Neural cell (in vitro differentiated cells): ENCODE results near the gene MED22. TPM values are rescaled to one million over a fixed set of nuclear protein-coding genes. Genes with fewer than 3 reads are reported as not detected.

Experiments
- H2AFZ ChIP-seq: fragments of 200-600, 300-800 bp; sonication (generic), shearing (Covaris generic); 2 replicates; pipeline ENCODE4 v1.6.0; 2014; ENCODE audit warnings: low read depth, mild to moderate bottlenecking, antibody characterized with exemption, low read length, moderate library complexity
- H3F3A ChIP-seq: fragments of 200-600 bp; shearing (Covaris generic); 2 replicates; pipeline ENCODE4 v1.6.1; 2016; ENCODE audit warnings: mild to moderate bottlenecking, moderate library complexity, mixed read lengths, antibody characterized with exemption, low read length; ENCODE audit not compliant: insufficient read depth, poor library complexity, severe bottlenecking
- H3K27ac ChIP-seq: fragments of 200-600, 300-800 bp; sonication (generic), shearing (Covaris generic); 2 replicates; pipeline ENCODE4 v1.5.1; 2014; ENCODE audit warnings: mild to moderate bottlenecking, low read length, moderate library complexity
- H3K27me3 ChIP-seq: fragments of 300-800, 200-600 bp; sonication (generic), shearing (Covaris generic); 2 replicates; pipeline ENCODE4 v1.6.0; 2014; ENCODE audit warnings: mild to moderate bottlenecking, low read depth, low read length, moderate library complexity; ENCODE audit not compliant: insufficient read depth
- H3K36me3 ChIP-seq: fragments of 300-800, 200-600 bp; sonication (generic), shearing (Covaris generic); 2 replicates; pipeline ENCODE4 v1.5.1; 2014; ENCODE audit warnings: mild to moderate bottlenecking, antibody characterized with exemption, low read length, moderate library complexity; ENCODE audit not compliant: insufficient read depth
- H3K4me2 ChIP-seq: fragments of 300-800, 200-600 bp; sonication (generic), shearing (Covaris generic); 2 replicates; pipeline ENCODE4 v1.6.0; 2014; ENCODE audit warnings: mild to moderate bottlenecking, low read length
- H3K4me3 ChIP-seq: fragments of 300-800, 200-600 bp; sonication (generic), shearing (Covaris generic); 2 replicates; pipeline ENCODE4 v1.5.1; 2014; ENCODE audit warnings: mild to moderate bottlenecking, low read length, moderate library complexity
- H3K79me2 ChIP-seq: fragments of 200-600 bp; shearing (Covaris generic); replicated peaks from 2 replicates; pipeline ENCODE4 v1.6.0; 2014; ENCODE audit warnings: mild to moderate bottlenecking, low read length, moderate library complexity; ENCODE audit not compliant: insufficient read depth
- H3K9ac ChIP-seq: fragments of 300-800, 200-600 bp; sonication (generic), shearing (Covaris generic); 2 replicates; pipeline ENCODE4 v1.6.1; 2016; ENCODE audit warnings: mild to moderate bottlenecking, low read length, mixed read lengths
- H3K9me2 ChIP-seq: fragments of 200-600 bp; shearing (Covaris generic); 2 replicates; pipeline ENCODE4 v1.6.1; 2016; ENCODE audit warnings: mild to moderate bottlenecking, low read length, mixed read lengths; ENCODE audit not compliant: insufficient read depth
- H3K9me3 ChIP-seq: fragments of 200-600, 300-800 bp; sonication (generic), shearing (Covaris generic); 2 replicates; pipeline ENCODE4 v1.6.1; 2016; ENCODE audit warnings: mild to moderate bottlenecking, mixed run types, low read length, moderate library complexity, mixed read lengths
- H4K20me1 ChIP-seq: fragments of 200-600 bp; shearing (Covaris generic); 2 replicates; pipeline ENCODE4 v1.6.1; 2016; ENCODE audit warnings: mild to moderate bottlenecking, mixed run types; ENCODE audit not compliant: insufficient read depth
- EP300 ChIP-seq: fragments of 450-650 bp; conservative IDR thresholded peaks from 2 replicates; pipeline ENCODE4 v1.6.1; 2014; ENCODE audit warnings: antibody characterized with exemption, mild to moderate bottlenecking, moderate library complexity; ENCODE audit not compliant: poor library complexity, severe bottlenecking
- EZH2 ChIP-seq: fragments of 200-600, 300-800 bp; shearing (Covaris generic), sonication (generic); IDR thresholded peaks from 2 replicates; pipeline ENCODE4 v1.6.1; 2014; ENCODE audit warnings: antibody characterized with exemption, low read length, borderline replicate concordance, mild to moderate bottlenecking; ENCODE audit not compliant: insufficient read depth, poor library complexity, severe bottlenecking
- MXI1 ChIP-seq: fragments of 450-650 bp; conservative IDR thresholded peaks from 2 replicates; pipeline ENCODE4 v1.6.1; 2014; ENCODE audit warnings: antibody characterized with exemption, mild to moderate bottlenecking; ENCODE audit not compliant: poor library complexity, severe bottlenecking
- POLR2AphosphoS5 ChIP-seq: IDR thresholded peaks from 2 replicates; pipeline ENCODE4 v1.6.1; 2012
- RAD21 ChIP-seq: fragments of 450-650 bp; conservative IDR thresholded peaks from 2 replicates; pipeline ENCODE4 v1.6.1; 2014; ENCODE audit warnings: antibody characterized with exemption, mild to moderate bottlenecking, moderate library complexity
- SMC3 ChIP-seq: fragments of 450-650 bp; conservative IDR thresholded peaks from 2 replicates; pipeline ENCODE4 v1.6.1; 2014; ENCODE audit warnings: antibody characterized with exemption, mild to moderate bottlenecking, moderate library complexity; ENCODE audit not compliant: poor library complexity
- TAF1 ChIP-seq: IDR thresholded peaks from 2 replicates; pipeline ENCODE4 v1.6.1; 2012; ENCODE audit warnings: low read depth
- polyA plus RNA-seq: library from polyadenylated mRNA; depleted of rRNA; stranded (reverse); fragments of >200 nt; gene quantifications from 2 replicates; pipeline ENCODE4 v1.2.3, GENCODE V29; 2014
- TF ChIP-seq, protein P1 (sequence below): IDR thresholded peaks from 2 replicates; pipeline ENCODE4 v1.6.1; 2012; ENCODE audit warnings: borderline replicate concordance
- TF ChIP-seq, protein P2 (sequence below): fragments of 450-650 bp; IDR thresholded peaks from 2 replicates; pipeline ENCODE4 v1.5.1; 2014; ENCODE audit warnings: antibody characterized with exemption, mild to moderate bottlenecking, moderate library complexity; ENCODE audit not compliant: poor library complexity, severe bottlenecking

The MED22 gene
- polyA plus RNA-seq, 1 donor from 2014 or later, result 57.5 TPM

DNA sequence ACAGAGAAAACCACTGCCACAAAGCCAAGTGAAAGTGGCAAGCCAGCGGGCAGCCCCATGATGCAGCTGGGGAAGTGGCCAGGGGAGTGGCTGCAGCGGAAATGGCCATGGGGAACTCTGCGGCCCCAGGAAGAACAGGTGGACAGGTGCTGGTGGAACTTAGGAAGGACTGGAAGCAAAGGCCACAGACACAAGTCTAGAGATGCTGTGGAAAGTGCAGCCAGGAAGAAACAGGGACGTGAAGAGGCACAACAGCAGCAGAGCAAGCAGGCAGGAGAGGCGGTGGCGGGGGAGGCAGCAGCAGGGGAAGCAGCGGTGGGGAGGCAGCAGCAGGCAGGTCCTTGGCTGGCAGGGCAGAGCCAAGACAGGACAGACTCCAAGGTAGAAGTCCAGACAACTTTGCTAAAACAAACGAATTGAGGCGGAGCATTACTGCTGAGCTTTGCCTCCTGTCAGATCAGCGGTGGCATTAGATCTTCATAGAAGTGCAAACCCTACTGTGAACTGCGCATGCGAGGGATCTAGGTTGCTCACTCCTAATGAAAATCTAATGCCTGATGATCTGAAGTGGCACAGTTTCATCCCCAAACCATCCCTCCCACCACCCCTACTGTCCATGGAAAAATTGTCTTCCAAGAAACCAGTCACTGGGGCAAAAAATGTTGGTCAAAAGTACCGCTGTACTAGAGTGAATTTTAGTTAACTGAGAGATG is 23.8 kb downstream of the MED22 start (continued):
- TF ChIP-seq, protein P1, sequence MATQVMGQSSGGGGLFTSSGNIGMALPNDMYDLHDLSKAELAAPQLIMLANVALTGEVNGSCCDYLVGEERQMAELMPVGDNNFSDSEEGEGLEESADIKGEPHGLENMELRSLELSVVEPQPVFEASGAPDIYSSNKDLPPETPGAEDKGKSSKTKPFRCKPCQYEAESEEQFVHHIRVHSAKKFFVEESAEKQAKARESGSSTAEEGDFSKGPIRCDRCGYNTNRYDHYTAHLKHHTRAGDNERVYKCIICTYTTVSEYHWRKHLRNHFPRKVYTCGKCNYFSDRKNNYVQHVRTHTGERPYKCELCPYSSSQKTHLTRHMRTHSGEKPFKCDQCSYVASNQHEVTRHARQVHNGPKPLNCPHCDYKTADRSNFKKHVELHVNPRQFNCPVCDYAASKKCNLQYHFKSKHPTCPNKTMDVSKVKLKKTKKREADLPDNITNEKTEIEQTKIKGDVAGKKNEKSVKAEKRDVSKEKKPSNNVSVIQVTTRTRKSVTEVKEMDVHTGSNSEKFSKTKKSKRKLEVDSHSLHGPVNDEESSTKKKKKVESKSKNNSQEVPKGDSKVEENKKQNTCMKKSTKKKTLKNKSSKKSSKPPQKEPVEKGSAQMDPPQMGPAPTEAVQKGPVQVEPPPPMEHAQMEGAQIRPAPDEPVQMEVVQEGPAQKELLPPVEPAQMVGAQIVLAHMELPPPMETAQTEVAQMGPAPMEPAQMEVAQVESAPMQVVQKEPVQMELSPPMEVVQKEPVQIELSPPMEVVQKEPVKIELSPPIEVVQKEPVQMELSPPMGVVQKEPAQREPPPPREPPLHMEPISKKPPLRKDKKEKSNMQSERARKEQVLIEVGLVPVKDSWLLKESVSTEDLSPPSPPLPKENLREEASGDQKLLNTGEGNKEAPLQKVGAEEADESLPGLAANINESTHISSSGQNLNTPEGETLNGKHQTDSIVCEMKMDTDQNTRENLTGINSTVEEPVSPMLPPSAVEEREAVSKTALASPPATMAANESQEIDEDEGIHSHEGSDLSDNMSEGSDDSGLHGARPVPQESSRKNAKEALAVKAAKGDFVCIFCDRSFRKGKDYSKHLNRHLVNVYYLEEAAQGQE, result no peak

DNA sequence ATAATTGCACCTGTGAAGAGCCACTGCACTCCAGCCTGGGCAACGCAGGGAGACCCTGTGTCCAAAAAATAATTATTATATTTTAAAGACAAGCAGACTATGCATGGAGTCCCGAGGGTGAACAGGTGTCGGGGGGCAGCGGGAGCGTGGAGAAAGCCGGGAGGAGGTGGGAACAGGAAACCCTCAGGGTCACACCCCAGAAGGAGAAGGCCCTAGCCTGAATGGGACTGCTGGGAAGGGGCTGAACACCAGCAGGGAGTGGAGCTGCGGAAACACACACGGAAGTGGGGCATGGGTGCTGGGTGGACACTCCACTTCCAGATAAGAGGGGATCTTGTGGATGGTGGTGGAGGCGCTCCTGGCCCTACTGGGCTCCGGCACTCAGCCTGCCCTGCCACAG is 24.7 kb downstream of the MED22 start:
- Histone ChIP-seq H3K36me3 (no peaks in the 10 kb centered on the region), H3K4me3 (no peak overlapping the region), H3K27ac (no peak overlapping the region), H3K9me2 (no peaks in the 10 kb centered on the region), H3K27me3 (no peaks in the 10 kb centered on the region), H3K9ac (no peak overlapping the region), H3F3A (no peaks in the 10 kb centered on the region), H2AFZ (no peak overlapping the region), H3K9me3 (no peaks in the 10 kb centered on the region), H3K4me2 (no peak overlapping the region), H4K20me1 (no peaks in the 10 kb centered on the region), H3K79me2 (no peaks in the 10 kb centered on the region)
- no peak for TF ChIP-seq EP300
- TF ChIP-seq EZH2, result no peak
- TF ChIP-seq RAD21, result no peak
- TF ChIP-seq SMC3, result no peak
- no peak for TF ChIP-seq POLR2AphosphoS5
- TF ChIP-seq, protein P1, result no peak
- TF ChIP-seq TAF1, result no peak
- TF ChIP-seq MXI1, result no peak
- TF ChIP-seq, protein P2, sequence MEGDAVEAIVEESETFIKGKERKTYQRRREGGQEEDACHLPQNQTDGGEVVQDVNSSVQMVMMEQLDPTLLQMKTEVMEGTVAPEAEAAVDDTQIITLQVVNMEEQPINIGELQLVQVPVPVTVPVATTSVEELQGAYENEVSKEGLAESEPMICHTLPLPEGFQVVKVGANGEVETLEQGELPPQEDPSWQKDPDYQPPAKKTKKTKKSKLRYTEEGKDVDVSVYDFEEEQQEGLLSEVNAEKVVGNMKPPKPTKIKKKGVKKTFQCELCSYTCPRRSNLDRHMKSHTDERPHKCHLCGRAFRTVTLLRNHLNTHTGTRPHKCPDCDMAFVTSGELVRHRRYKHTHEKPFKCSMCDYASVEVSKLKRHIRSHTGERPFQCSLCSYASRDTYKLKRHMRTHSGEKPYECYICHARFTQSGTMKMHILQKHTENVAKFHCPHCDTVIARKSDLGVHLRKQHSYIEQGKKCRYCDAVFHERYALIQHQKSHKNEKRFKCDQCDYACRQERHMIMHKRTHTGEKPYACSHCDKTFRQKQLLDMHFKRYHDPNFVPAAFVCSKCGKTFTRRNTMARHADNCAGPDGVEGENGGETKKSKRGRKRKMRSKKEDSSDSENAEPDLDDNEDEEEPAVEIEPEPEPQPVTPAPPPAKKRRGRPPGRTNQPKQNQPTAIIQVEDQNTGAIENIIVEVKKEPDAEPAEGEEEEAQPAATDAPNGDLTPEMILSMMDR, result no peak
